ENCODE measurements around the gene CPAMD8.
A peak's percentile ranks its signal among the peaks of the same experiment; 100 is the strongest.
"Not testable (repeated sequence)": the region's sequence is repeated elsewhere in the genome, so short reads cannot be mapped to it uniquely, and the experiment has no call there.

The CPAMD8 gene

DNA sequence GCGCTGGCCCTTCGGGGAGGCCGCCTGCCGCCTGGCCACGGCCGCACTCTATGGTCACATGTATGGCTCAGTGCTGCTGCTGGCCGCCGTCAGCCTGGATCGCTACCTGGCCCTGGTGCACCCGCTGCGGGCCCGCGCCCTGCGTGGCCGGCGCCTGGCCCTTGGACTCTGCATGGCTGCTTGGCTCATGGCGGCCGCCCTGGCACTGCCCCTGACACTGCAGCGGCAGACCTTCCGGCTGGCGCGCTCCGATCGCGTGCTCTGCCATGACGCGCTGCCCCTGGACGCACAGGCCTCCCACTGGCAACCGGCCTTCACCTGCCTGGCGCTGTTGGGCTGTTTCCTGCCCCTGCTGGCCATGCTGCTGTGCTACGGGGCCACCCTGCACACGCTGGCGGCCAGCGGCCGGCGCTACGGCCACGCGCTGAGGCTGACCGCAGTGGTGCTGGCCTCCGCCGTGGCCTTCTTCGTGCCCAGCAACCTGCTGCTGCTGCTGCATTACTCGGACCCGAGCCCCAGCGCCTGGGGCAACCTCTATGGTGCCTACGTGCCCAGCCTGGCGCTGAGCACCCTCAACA, 136.6 kb downstream of the CPAMD8 start:
- no peak for DNase-seq

DNA sequence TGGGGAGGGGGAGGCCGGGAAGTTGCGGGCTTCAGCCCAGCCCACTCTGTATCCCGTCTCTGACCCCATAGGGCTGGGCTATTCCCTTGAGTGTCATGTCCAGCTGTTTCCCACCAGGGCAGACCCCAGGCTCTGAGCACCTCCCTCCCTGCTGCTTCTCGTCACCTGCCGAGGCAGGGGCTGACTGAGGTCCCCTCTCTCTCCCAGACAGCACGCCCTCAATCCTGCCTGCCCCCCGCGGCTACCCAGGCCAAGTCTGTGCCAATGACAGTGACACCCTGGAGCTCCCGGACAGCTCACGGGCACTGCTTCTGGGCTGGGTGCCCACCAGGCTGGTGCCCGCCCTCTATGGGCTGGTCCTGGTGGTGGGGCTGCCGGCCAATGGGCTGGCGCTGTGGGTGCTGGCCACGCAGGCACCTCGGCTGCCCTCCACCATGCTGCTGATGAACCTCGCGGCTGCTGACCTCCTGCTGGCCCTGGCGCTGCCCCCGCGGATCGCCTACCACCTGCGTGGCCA, 137.2 kb downstream of the CPAMD8 start:
- peak; percentile 80 for DNase-seq

- DNase-seq = peak; percentile 97
Observed at GRCh38 chr19:16888629-16889365, 137.8 kb downstream of the CPAMD8 start, which contains the start of gene F2RL3. F2RL3 (plus strand) TSS chr19:16888999; CDS start chr19:16889190, 191 bp downstream.

GRCh38 chr19:16887353-16888265, 139.0 kb downstream of the CPAMD8 start:
- peak; percentile 85 for DNase-seq

- DNase-seq = no peak
Observed at GRCh38 chr19:16886305-16886880, 140.2 kb downstream of the CPAMD8 start.

GRCh38 chr19:16885166-16885565, 141.4 kb downstream of the CPAMD8 start:
- DNase-seq = peak; percentile 36

GRCh38 chr19:16883522-16883921, 143.1 kb downstream of the CPAMD8 start:
- DNase-seq = peak; percentile 32

- no peak for DNase-seq
Observed at GRCh38 chr19:16882146-16882545, 144.5 kb downstream of the CPAMD8 start.

DNA sequence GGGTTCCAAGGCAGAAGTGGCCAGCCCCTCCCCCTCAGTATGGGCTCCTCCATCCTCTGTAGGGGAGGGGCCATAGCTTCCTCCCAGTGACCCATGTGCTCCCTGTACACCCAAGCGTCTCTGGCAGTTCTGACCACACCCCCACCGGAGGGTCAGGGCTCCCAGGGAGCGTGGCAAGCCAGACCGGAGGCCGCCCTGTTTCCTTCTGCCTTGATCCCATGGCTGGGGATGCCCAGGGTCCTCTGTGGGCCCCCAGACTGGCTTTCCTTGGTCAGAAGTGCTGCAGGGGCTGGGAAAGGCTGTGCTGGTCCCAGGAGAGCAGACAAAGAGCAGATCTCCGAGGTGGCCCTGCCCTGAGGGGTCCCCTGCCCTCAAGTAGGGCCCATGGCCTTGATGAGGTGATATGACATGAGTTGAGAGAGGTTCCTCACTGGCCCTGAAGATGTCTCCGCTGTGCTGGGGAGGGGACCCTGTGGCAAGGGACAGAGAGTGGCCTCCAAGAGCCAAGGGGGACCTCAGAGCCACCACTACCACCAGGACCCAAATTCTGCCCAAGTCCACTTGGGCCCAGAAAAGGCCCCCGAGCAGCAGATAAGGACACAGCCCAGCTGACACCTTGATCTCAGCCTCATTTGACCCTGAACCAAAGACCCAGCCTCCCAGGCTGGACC, 145.6 kb downstream of the CPAMD8 start:
- DNase-seq = no peak

DNA sequence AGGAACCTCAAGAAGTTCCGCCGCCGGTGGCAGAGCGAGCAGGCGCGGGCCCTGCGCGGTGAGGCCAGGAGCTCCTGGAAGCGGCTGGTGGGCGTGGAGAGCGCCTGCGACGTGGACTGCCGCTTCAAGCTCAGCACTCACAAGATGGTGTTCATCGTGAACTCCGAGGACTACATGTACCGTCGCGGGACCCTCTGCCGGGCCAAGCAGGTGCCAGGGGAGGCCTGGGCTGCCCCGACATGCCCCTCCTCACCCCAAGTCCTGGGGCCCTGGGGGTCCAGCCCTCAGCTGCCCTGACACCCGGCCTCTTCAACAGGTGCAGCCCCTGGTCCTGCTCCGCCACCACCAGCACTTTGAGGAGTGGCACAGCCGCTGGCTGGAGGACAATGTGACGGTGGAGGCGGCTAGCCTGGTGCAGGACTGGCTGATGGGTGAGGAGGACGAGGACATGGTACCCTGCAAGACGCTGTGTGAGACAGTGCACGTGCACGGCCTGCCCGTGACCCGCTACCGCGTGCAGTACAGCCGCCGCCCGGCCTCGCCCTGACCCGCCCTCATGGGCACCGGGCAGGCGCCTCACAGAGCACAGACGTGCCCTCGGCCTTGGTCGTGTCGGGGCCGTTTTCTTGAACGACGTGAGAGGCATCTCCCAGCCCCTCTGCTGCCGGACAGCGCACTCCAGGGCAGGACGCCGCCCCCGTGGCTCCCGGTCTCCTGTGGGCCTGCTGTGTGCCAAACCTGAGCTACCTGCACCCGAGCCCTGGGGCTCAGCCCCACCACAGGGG, 148.2 kb downstream of the CPAMD8 start:
- no peak for DNase-seq

- no peak for DNase-seq
Observed at GRCh38 chr19:16877581-16877980, 149.0 kb downstream of the CPAMD8 start.

GRCh38 chr19:16876904-16877361, 149.7 kb downstream of the CPAMD8 start:
- peak; percentile 57 for DNase-seq

GRCh38 chr19:16875584-16876555, 150.7 kb downstream of the CPAMD8 start:
- no peak for DNase-seq

DNA sequence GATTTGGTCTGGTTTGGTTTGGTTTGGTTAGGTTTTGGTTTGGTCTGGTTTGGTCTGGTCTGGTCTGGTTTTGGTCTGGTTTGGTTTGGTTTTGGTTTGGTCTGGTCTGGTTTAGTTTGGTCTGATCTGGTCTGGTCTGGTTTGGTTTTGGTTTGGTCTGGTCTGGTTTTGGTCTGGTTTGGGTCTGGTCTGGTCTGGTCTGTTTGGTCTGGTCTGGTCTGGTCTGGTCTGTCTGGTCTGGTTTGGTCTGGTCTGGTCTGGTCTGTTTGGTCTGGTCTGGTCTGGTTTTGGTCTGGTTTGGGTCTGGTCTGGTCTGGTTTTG, 151.7 kb downstream of the CPAMD8 start:
- not testable (repeated sequence) for DNase-seq

DNA sequence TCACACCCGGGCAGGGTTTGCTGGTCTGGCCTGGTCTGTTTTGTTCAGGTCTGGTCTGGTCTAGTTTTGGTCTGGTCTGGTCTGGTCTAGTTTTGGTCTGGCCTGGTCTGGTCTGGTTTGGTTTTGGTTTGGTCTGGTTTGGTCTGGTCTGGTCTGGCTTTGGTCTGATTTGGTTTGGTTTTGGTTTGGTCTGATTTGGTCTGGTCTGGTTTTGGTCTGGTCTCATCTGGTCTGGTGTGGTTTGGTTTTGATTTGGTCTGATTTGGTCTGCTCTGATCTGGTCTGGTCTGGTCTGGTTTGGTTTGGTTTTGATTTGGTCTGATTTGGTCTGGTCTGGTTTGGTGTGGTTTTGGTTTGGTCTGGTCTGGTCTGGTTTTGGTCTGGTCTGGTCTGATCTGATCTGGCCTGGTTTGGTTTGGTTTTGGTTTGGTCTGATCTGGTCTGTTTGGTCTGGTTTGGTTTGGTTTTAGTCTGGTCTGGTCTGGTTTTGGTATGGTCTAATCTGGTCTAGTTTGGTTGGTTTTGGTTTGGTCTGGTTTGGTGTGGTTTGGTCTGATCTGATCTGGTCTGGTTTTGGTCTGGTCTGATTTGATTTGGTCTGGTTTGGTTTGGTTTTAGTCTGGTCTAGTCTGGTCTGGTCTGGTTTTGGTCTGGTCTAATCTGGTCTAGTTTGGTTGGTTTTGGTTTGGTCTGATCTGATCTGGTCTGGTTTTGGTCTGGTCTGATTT, 152.2 kb downstream of the CPAMD8 start:
- DNase-seq = no peak

DNA sequence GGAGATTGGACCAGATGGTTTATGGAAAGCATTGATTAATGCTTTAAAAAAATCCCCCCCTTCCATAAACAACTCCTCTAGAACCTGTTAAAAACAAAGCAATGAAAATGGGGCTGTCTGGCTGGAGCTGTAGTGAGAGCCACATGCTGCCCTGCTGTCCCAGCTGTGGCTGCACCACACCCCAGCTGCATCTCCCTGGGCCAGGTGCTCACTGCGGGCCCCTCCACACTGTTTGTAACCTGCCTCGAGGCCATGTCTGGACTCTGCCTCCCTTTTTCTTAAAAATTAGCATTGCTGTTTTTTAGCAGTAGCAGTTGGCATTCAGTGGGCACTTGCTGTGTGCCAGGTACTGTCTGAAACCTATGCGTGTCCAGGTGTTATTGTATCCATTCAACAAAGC, 153.0 kb downstream of the CPAMD8 start:
- DNase-seq = no peak

DNA sequence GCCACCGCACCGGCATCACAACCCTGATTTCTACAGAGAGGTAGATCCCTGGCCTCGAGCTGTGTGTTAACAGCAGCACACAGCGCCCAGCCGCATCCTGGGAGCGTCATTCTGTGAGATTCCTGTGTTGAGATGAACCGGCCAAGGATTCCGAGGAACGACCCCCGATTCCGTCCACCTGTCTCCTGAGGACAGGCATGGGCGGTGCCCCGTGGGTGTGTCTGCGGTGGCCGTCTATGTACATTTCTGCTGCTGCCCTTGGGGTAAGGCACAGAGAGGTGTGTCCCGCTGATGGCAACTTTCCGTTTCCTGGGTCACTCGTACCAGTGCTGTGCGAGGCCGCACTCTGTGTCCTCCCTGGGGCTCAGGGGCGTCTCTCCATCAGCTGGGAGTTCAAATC, 153.9 kb downstream of the CPAMD8 start:
- no peak for DNase-seq

GRCh38 chr19:16871871-16872270, 154.7 kb downstream of the CPAMD8 start:
- DNase-seq = no peak

DNA sequence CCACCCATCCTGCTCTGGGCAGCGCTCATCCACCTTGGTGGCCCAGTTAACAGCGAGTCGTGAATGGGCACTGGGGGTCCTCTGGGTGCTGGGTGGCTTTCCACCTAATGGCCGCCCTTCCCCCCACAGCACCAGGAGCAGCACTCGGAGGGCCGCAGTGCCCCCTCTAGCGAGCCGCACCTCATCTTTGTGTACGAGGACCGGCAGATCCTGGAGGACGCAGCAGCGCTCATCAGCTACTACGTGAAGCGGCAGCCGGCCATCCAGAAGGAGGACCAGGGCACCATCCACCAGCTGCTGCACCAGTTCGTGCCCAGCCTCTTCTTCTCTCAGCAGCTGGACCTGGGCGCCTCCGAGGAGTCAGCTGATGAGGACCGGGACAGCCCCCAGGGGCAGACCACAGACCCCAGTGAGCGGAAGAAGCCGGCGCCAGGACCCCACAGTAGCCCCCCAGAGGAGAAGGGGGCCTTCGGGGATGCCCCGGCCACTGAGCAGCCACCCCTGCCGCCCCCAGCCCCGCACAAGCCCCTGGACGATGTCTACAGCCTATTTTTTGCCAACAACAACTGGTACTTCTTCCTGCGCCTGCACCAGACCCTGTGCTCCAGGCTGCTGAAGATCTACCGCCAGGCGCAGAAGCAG, 157.2 kb downstream of the CPAMD8 start:
- DNase-seq = no peak
